Frontal cortex (tissue), 4 donors: ENCODE results near the gene AGBL3. TPM values are rescaled to one million over a fixed set of nuclear protein-coding genes. Genes with fewer than 3 reads are reported as not detected.

ENCODE experiments used
- DNase-seq, 2 donors: peaks; one replicate each; pipeline ENCODE4 v3.0.0; 2012; ENCODE audit warnings: low spot score in 2 of 2
- FAIRE-seq: peaks from 2 replicates; lab custom pipeline; 2012; peaks lifted over from hg19 to GRCh38; lab: Jason Lieb, UNC
- total RNA-seq: library from RNA; depleted of rRNA; stranded (reverse); fragments of >200 nt; gene quantifications from one replicate; pipeline ENCODE4 v1.2.3, GENCODE V29; 2014
- donor health status: control.
- donor health status: control.
- donor health status: control.

Gene AGBL3
- total RNA-seq, 1 donor from 2014 or later: 8.2 TPM

DNA sequence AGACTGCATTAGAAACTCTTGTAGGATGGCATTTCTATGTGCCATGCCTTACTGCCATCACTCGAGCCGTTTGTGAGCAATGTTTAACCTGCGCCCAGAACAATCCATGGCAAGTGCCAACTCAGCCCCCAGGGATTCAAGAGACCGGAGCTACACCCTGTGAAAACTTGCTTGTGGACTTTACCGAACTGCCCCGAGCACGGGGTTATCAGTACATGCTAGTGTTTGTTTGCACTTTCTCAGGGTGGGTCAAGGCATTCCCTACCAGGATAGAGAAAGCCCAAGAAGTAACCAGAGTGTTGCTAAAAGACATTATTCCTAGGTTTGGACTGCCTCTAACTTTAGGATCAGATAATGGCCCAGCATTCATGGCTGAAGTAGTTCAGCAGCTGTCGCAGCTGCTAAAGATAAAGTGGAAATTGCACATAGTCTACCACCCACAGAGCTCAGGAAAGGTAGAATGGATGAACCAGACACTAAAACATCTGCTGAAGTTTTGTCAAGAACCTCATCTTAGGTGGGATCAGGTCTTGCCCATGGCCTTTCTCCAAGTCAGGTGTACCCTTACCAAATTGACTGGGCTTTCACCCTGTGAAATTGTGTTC, 193.1 kb downstream of the AGBL3 start:
- DNase-seq: no peak
- FAIRE-seq: no peak

DNA sequence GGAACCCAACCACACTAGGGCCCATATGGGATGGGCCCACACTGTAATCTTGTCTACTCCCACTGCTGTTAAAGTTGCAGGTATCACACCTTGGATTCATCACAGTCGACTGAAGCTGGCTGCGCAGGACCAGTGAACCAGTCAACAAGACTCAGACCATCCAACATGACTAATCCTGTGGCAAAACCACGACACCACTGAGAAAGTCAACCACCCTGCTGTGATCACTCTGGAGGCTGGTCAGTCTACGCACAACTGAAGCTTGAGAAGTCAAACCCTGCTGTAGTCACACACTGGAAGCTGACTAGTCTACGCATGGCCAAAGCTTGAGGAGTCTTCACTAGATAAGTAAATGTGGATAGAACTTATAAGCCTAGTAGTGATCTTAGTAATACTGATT, 193.8 kb downstream of the AGBL3 start:
- FAIRE-seq: no peak
- DNase-seq: no peak

DNA sequence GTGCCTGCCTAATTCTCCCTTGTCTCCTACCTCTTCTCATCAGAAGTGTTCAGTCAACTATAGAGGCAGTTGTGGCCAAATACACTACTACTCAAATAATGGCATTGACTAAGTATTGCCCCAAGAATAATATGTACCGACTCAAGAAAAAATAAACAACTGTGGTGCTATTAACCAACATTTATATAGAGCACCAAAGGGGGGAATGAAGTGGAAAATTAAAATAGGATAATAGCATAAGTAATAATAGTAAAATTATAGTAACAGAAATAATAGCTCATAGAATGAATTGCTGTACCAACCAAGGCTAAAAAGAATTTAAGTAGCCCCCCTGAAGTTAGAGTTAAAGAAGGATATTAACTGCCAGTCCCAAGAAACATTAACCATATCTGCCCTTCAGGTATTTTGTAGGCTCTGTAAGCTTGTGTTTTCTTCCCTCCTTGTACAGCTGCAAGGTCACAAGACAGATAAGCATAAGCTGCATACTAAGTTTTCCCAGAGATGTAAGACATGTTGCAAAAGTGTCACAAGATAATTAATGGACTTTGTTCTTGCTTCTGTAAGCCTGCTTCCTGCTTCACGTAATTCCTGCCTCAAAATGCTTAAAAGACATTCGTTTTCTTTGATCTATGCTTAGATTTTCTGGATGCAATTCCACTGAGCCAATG, 195.1 kb downstream of the AGBL3 start:
- FAIRE-seq (no peak), DNase-seq (no peak)

DNA sequence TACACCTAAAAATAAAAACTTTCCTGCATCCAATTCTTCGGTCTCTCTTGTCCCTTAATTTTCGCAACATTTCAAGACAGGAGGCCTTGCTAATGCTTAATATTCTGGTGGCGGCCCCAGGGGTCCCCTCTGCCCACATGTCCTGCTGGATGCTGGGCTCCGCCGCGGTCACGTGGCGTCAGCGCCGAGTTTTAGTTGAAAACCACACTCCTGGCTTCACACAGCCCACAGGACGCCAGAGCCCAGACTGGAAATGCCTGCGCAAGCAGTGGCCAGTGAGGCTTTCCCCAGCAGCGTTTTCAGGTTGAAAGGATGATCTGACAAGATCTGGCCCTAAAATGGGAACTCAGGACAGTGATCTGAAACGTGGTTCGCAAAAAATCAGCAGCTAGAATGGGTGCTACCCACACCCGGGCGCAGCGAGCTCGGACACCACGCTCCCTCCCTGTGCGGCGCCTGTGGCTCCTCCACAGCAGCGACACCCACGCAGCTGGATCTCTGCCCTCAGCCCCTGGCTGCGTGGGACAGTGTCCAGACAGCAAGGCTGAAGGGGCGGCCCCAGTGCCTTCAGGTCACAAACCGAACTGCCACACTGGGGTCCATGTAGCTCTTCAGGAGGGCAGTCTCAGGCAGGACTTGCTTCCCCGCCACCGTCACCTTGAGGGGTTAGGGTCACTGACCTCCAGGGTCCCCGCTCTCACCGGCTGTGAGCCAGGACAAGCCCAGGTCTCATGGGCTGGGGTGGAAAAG, 195.8 kb downstream of the AGBL3 start:
- DNase-seq (no peak), FAIRE-seq (no peak)

DNA sequence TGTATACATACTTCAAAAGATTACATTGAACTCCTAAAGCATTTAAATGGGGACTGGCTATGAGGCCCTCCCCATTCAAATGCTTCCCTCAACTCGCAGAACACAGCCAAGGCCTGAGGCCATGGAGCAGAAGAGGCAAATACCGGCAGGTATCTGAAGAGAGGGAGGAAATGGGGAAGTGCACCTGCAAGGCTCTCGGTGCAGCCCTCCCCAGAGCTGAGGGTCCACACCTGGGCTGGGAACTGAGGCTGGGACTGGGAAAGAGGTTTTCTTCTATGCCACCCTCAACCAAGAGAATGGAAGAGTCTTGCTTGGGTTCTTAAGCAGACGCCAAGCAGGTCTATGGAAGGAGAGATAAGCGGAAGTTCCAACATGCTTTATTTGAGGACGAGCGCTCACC, 197.2 kb downstream of the AGBL3 start:
- FAIRE-seq (no peak), DNase-seq (no peak)

DNA sequence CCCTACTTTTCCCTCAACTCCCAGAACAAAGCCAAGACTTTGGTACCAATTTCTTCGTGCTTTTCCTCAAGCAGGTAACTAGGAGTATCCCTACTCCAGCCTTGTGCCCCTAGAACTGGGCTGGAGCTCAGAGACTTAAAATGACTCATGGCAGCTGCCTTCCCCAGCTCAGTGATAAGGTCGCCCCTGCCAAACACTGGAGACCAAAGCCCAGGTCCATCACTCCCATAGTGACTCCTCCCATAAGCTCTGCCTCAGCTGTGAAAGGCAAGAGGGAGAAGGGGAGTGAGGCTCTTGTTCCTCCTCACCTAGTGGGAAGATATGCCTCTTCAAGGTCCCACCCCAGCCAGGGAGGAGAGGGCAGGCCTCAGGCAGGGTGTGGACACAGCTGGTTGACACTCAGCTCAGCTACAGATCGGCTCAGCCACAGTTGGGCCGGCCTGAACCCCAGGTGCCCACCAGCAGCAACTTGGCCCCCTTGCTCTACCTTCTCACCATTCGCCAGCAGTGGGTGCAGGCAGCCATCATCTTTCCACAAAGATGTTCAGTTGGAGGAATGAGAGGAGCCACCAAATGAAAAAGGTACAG, 198.0 kb downstream of the AGBL3 start:
- FAIRE-seq (no peak), DNase-seq (no peak)

Other genes with a start within 250 kb of the AGBL3 start
- 27.3 TPM for gene CALD1, start 206.9 kb upstream of the AGBL3 start, total RNA-seq
- gene TMEM140, start 161.6 kb downstream of the AGBL3 start, total RNA-seq: 0.41 TPM
- gene CYREN, start 184.2 kb downstream of the AGBL3 start, total RNA-seq: 9.8 TPM
- gene WDR91, start 225.0 kb downstream of the AGBL3 start, total RNA-seq: 8.2 TPM
- gene STRA8, start 247.3 kb downstream of the AGBL3 start, total RNA-seq: not detected